ENCODE results near the gene GAL3ST3.

Gene GAL3ST3

DNA sequence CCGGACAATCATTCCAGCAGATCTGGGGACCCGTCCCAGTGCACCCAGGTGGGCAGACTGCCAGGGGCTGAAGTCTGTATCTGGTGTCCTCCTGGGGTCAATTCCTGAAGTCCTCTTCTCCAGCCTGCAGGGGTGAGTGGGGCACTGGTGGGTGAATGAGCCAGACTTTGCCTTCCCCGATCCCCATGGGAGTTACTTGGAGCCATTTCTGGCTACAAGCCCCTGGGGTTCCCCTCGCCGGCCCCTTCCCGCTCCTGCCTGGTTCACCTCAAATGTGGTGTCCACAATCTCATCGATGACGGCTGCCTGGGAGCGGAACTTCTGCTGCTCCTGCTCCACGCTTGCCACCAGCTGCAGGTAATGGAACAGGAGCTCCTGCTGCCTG, 32.2 kb downstream of the GAL3ST3 start:
- TF ChIP-seq, protein P1, sequence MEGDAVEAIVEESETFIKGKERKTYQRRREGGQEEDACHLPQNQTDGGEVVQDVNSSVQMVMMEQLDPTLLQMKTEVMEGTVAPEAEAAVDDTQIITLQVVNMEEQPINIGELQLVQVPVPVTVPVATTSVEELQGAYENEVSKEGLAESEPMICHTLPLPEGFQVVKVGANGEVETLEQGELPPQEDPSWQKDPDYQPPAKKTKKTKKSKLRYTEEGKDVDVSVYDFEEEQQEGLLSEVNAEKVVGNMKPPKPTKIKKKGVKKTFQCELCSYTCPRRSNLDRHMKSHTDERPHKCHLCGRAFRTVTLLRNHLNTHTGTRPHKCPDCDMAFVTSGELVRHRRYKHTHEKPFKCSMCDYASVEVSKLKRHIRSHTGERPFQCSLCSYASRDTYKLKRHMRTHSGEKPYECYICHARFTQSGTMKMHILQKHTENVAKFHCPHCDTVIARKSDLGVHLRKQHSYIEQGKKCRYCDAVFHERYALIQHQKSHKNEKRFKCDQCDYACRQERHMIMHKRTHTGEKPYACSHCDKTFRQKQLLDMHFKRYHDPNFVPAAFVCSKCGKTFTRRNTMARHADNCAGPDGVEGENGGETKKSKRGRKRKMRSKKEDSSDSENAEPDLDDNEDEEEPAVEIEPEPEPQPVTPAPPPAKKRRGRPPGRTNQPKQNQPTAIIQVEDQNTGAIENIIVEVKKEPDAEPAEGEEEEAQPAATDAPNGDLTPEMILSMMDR (IDR thresholded peaks at IDR 0.05; ENCODE audit: control extremely low read depth, extremely low read depth, low read depth, missing control alignments), result no peak
- ChIA-PET POLR2A (no interaction called here), CTCF (interaction anchor here (0.8 to 1.3 kb wide), 2 partner anchors 28 to 133 kb away, joined by 4 read pairs; no protein-coding TSS in a partner anchor)
- DNase-seq (ENCODE audit: extremely low spot score), result no peak

DNA sequence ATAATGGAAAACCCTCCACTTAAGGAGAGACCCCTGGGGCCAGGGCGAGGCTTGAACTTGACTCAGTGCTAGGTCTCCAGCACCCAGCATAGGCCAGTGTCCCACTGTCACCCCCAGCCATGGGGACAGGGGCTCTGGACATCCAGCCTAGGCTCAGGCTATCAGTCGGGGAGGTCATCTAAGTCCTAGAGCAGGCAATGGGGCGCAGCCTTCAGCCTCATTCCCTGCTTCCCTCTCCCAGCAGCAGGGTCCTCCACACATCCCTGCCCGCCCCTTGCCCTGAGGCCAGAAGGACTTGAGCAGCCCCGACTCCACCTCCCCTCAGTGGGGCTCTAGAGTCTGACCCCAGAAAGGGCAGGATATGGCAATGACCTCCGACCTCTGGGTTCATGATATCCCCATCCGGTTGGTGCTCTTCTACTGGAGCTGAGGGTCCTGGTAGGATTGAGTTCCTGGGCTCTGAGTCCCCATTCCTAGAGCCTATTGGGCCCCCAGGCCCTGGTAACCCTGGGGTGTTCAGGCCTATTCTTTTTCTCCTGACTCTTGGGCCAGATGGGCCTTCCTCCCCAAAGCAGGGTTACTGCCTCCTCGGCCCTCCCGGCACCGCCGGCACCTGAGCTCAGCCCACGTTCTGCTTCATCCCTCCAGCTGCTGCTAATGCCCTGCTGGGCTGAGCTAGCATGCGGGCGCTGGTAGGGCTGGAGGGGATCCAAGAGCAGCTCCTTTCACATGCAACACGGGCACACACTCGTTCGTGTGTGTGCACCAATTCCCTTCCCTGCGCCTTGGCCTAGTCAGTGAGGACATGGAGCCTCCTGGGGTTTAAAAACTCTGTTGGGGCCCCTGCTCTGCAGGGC, 32.8 kb downstream of the GAL3ST3 start:
- CTCF ChIA-PET, result interaction anchor here (0.8 to 1.3 kb wide), 3 partner anchors 12 to 132 kb away, joined by 4 read pairs; no protein-coding TSS in a partner anchor
- TF ChIP-seq, protein P1 (IDR thresholded peaks at IDR 0.05; ENCODE audit: control extremely low read depth, extremely low read depth, low read depth, missing control alignments), result no peak
- POLR2A ChIA-PET, result interaction anchor here (1.1 kb wide), 1 partner anchor 11 kb away, joined by 3 read pairs; no protein-coding TSS in a partner anchor
- no peak for DNase-seq (ENCODE audit: extremely low spot score)

DNA sequence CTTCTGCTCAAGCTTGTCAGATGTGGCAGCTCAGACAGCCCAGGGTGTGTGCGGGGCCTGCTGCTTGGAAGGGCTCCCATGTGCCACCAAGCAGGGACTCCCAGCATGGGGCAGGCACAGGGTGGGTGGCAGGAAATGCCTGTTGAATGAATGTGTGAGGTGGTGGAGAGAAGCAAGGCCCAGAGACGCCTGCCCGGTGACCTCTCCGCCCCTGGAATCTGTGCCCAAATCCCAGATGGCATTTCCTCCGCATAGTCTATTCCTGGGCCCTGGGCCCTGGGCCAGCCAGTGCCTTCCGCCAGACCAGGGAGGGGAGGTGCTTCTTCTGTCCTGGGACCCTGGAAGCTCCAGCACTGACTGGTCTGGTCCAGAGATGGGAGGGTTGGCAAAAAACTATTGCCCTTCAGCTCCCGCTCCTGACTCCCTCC, 33.5 kb downstream of the GAL3ST3 start:
- TF ChIP-seq, protein P1 (IDR thresholded peaks at IDR 0.05; ENCODE audit: control extremely low read depth, extremely low read depth, low read depth, missing control alignments), result no peak
- CTCF ChIA-PET, result interaction anchor here (1.3 kb wide), 2 partner anchors 13 to 29 kb away, joined by 4 read pairs; no protein-coding TSS in a partner anchor
- POLR2A ChIA-PET, result interaction anchor here (1.1 kb wide), 1 partner anchor 10 kb away, joined by 3 read pairs; no protein-coding TSS in a partner anchor
- no peak for DNase-seq (ENCODE audit: extremely low spot score)

DNA sequence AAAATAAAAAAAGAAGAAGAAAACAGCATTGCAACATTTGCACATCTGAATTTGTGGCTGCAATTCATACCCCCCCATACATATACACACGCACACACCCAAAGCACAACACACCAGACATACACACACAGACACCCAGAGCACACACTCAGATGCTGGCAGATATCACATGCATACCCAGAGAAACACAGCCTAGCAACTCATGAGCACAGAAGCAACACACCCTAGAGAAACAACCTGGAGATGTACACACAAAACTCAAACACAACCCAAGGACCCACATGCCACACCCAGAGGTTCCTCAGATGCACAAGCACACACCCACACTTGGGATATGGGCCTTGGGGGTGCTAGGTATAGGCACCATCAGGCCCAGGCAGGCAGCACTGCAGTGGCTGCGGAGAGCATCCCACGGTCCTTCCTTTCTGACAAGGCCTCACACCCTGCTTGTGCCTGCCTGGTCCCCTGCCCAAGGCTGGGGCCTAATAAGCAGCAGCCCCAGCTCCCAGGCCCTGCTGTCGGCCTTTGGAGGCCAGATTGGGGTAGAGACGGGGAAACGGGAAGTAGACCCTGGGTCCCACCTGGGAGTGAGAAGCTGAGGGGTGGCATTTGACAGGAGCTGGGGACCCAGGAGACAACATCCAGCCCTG, 34.0 kb downstream of the GAL3ST3 start:
- ChIA-PET CTCF (interaction anchor here (1.3 kb wide), 1 partner anchor 13 kb away, joined by 4 read pairs; no protein-coding TSS in a partner anchor), POLR2A (interaction anchor here (1.1 kb wide), 1 partner anchor 10 kb away, joined by 3 read pairs; no protein-coding TSS in a partner anchor)
- no peak for DNase-seq (ENCODE audit: extremely low spot score)
- TF ChIP-seq, protein P1 (IDR thresholded peaks at IDR 0.05; ENCODE audit: control extremely low read depth, extremely low read depth, low read depth, missing control alignments), result no peak

DNA sequence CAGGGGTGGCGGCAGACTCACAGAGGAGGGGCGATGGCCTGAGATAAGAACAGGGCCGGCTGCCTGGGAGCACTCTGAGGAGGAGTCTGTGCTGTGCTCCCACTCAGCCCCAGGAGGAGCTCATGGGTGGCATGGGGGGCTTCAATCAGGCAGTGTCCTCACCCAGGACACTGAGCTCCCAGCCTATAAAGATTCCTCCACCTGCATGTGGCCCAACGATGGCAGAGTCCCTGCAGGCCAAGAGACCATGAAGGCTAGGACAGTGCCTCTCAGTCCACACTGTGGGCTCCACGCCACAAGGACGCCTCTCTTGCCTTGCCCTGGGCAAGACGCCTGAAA, 35.2 kb downstream of the GAL3ST3 start:
- CTCF ChIA-PET, result interaction anchor here (1.2 to 8.3 kb wide), 3 partner anchors 9 to 16 kb away, joined by 3 to 67 read pairs (median 3); partner anchors contain the start of genes BANF1 and EIF1AD
- DNase-seq (ENCODE audit: extremely low spot score), result no peak
- POLR2A ChIA-PET, result no interaction called here
- TF ChIP-seq, protein P1 (IDR thresholded peaks at IDR 0.05; ENCODE audit: control extremely low read depth, extremely low read depth, low read depth, missing control alignments), result no peak
